Calu3 (cell line): ENCODE results near the gene HOXC6. TPM values are rescaled to one million over a fixed set of nuclear protein-coding genes. Genes with fewer than 3 reads are reported as not detected.
A peak's percentile ranks its signal among the peaks of the same experiment; 100 is the strongest.

Source experiments
- BruUV-seq: library from RNA; stranded (reverse); fragments of 400-500 nt; replicated peaks from 2 replicates; lab custom pipeline; 2021; lab: Mats Ljungman, UMichigan
- CTCF ChIA-PET: fragments of 300-600 bp; sonication (Branson Sonifier 250); formaldehyde crosslinking; loops from one replicate; lab custom pipeline; 2022; ENCODE audit warnings: antibody characterized with exemption; lab: Charles Lee
- DNase-seq: peaks from one replicate; pipeline ENCODE4 v3.0.0; 2022
- H3K27ac Mint-ChIP-seq: one replicate; pipeline ENCODE4 v1.8.0; 2022; ENCODE audit warnings: mixed read lengths; ENCODE audit not compliant: unreplicated experiment
- H3K27me3 Mint-ChIP-seq: one replicate; pipeline ENCODE4 v1.8.0; 2022; ENCODE audit warnings: mixed read lengths; ENCODE audit not compliant: unreplicated experiment
- H3K36me3 Mint-ChIP-seq: one replicate; pipeline ENCODE4 v1.8.0; 2022; ENCODE audit warnings: mild to moderate bottlenecking, moderate library complexity, mixed read lengths; ENCODE audit not compliant: insufficient read depth, unreplicated experiment
- H3K4me1 Mint-ChIP-seq: one replicate; pipeline ENCODE4 v1.8.0; 2022; ENCODE audit warnings: mild to moderate bottlenecking, low read depth, mixed read lengths; ENCODE audit not compliant: unreplicated experiment
- H3K4me3 Mint-ChIP-seq: one replicate; pipeline ENCODE4 v1.8.0; 2022; ENCODE audit warnings: mild to moderate bottlenecking, low read depth, moderate library complexity, mixed read lengths; ENCODE audit not compliant: unreplicated experiment
- H3K9me3 Mint-ChIP-seq: one replicate; pipeline ENCODE4 v1.8.0; 2022; ENCODE audit warnings: low read depth, mixed read lengths; ENCODE audit not compliant: unreplicated experiment
- intact Hi-C: fragments of 100-400 bp; cut with micrococcal nuclease; formaldehyde crosslinking; loops from one replicate; pipeline ENCODE4 v1.10.0; 2022; ENCODE audit not compliant: unreplicated experiment
- total RNA-seq: library from RNA; stranded (reverse); gene quantifications from 2 replicates; pipeline ENCODE4 v1.2.3, GENCODE V29; 2022
- TF ChIP-seq, protein P1 (sequence below): fragments of 200-600 bp; IDR thresholded peaks from one replicate; pipeline ENCODE4 v1.8.0; 2022; ENCODE audit warnings: antibody characterized with exemption; ENCODE audit not compliant: unreplicated experiment

The HOXC6 gene
- total RNA-seq, 1 experiment from 2014 or later: 1.2 TPM

DNA sequence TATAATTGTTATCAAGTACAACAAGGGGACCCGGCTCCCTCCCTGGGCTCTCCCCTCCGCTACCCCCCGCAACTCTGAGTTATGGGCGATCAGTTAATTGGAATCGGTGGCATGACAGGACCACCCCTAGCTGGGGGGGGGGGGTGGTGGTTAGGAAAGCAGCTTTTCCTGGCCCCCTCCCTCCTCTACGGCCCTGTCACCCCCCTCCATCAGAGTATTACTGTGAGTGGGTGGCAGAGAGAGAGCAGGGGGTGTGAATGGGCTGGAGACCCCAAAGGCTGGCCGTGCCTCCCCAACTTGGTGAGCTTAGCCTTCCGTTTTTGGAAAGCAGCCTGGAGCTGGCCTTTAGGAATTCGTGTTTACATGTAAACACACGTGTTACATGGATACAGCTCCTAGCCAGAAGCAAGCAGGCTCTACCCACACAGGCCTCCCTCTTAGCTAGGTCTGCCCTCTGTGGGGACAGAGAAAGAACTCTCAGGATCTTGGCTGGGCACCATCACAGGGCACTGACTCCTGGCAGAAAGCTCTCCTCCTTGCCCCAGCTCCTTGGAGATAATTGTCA is 24.3 kb downstream of the HOXC6 start:
- BruUV-seq: no TSS peak
- Mint-ChIP-seq H3K27me3 (peaks cover 98% of the 10 kb centered on the region), H3K4me3 (no peak overlapping the region), H3K4me1 (no peaks in the 10 kb centered on the region), H3K27ac (no peak overlapping the region), H3K36me3 (peaks cover 9% of the 10 kb centered on the region), H3K9me3 (no peaks in the 10 kb centered on the region)
- TF ChIP-seq, protein P1, sequence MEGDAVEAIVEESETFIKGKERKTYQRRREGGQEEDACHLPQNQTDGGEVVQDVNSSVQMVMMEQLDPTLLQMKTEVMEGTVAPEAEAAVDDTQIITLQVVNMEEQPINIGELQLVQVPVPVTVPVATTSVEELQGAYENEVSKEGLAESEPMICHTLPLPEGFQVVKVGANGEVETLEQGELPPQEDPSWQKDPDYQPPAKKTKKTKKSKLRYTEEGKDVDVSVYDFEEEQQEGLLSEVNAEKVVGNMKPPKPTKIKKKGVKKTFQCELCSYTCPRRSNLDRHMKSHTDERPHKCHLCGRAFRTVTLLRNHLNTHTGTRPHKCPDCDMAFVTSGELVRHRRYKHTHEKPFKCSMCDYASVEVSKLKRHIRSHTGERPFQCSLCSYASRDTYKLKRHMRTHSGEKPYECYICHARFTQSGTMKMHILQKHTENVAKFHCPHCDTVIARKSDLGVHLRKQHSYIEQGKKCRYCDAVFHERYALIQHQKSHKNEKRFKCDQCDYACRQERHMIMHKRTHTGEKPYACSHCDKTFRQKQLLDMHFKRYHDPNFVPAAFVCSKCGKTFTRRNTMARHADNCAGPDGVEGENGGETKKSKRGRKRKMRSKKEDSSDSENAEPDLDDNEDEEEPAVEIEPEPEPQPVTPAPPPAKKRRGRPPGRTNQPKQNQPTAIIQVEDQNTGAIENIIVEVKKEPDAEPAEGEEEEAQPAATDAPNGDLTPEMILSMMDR: no peak
- CTCF ChIA-PET: interaction anchor here (0.7 to 1.0 kb wide), 5 partner anchors 9 to 149 kb away, joined by 3 to 4 read pairs (median 3); no protein-coding TSS in a partner anchor
- intact Hi-C loops: no loop called here
- no peak for DNase-seq

DNA sequence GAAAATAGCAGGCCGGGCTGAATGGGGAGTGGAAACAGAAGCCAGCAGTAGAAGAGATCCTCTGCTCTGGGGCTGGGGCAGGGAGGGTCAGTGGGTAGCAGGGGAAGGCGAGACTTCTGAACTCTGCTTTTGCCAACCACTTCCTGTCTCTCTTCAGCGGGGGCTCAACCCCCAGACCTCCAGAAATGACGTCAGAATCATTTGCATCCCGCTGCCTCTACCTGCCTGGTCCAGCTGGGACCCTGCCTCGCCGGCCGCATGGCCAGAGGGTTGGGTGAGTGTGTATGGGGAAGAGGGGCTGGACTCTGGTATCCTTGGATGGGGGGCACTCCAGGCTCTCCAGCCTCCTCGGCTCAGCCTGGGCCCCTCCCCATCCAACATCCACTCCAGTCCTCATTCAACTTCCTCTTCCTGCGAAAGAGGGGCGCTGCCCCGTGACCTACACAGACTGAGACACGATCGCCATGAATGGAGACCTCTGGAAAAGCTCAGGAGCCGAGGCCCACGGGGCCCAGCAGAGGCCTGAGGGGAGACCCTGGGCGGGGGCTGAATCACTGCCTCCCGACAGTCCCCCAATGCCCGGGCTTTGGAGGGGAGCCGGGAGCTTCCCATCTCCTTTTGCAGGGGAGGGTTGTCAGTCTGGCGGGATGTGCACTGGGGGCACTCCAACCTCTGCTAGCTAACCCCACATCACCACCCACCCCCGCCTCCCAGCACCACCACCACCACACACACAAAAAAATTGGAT is 24.9 kb downstream of the HOXC6 start:
- H3K4me1 Mint-ChIP-seq: no peaks in the 10 kb centered on the region
- H3K9me3 Mint-ChIP-seq: no peaks in the 10 kb centered on the region
- BruUV-seq: no TSS peak
- TF ChIP-seq, protein P1: no peak
- H3K27me3 Mint-ChIP-seq: peaks cover 98% of the 10 kb centered on the region
- DNase-seq: no peak
- intact Hi-C loops: no loop called here
- H3K27ac Mint-ChIP-seq: no peak overlapping the region
- peaks cover 9% of the 10 kb centered on the region for H3K36me3 Mint-ChIP-seq
- H3K4me3 Mint-ChIP-seq: peak overlapping the region; percentile 67
- CTCF ChIA-PET: interaction anchor here (0.7 to 1.1 kb wide), 6 partner anchors 10 to 545 kb away, joined by 3 to 5 read pairs (median 4); partner anchors contain the start of gene HOXC6

DNA sequence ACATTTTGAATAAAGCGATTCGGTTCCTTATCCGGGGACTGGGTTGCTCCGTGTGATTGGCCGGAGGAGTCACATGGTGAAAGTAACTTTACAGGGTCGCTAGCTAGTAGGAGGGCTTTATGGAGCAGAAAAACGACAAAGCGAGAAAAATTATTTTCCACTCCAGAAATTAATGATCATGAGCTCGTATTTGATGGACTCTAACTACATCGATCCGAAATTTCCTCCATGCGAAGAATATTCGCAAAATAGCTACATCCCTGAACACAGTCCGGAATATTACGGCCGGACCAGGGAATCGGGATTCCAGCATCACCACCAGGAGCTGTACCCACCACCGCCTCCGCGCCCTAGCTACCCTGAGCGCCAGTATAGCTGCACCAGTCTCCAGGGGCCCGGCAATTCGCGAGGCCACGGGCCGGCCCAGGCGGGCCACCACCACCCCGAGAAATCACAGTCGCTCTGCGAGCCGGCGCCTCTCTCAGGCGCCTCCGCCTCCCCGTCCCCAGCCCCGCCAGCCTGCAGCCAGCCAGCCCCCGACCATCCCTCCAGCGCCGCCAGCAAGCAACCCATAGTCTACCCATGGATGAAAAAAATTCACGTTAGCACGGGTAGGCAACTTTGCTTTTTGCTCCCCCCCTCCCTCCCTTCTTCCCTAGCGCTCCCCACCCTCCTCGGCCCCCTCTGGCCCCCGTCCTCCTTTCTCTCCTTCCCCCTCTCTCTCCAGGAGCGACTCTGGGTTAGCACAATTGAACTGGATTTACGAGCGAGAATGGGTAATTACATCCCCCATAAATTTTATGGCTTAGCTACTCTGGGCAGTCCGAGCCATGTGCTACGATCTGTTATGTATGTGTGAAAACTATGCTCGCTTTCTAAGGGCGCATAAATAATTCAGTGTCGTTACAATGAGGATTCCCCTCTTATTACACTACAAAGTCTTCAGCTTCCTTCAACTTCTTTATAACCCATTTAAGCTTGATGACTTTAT is 25.8 kb downstream of the HOXC6 start, which contains the start of gene HOXC4:
TSS of gene HOXC4 (plus strand) at position 85 of the 991 bp plus-strand sequence. CDS start at position 173, 88 bp downstream.
- TF ChIP-seq, protein P1: no peak
- Mint-ChIP-seq H3K9me3 (no peaks in the 10 kb centered on the region), H3K27ac (no peak within 1 kb of the TSS), H3K27me3 (peaks cover 98% of the 10 kb centered on the region), H3K36me3 (peaks cover 9% of the 10 kb centered on the region), H3K4me1 (no peaks in the 10 kb centered on the region), H3K4me3 (peak within 1 kb of the TSS; percentile 67)
- DNase-seq: no peak
- CTCF ChIA-PET: interaction anchor here (0.5 to 1.1 kb wide), 4 partner anchors 13 to 546 kb away, joined by 3 to 5 read pairs (median 4); partner anchors contain the start of gene HOXC6
- no TSS peak for BruUV-seq
- intact Hi-C loops: no loop called here

DNA sequence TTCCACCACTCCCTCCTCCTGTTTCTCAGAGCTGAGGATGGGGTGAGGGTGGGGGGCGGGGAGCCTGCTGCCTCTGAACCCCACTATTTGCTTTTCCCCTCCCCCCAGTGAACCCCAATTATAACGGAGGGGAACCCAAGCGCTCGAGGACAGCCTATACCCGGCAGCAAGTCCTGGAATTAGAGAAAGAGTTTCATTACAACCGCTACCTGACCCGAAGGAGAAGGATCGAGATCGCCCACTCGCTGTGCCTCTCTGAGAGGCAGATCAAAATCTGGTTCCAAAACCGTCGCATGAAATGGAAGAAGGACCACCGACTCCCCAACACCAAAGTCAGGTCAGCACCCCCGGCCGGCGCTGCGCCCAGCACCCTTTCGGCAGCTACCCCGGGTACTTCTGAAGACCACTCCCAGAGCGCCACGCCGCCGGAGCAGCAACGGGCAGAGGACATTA is 26.5 kb downstream of the HOXC6 start:
- intact Hi-C loops: no loop called here
- CTCF ChIA-PET: interaction anchor here (0.5 to 1.1 kb wide), 3 partner anchors 12 to 87 kb away, joined by 3 to 4 read pairs (median 3); partner anchors contain the start of gene HOXC6
- no peak for DNase-seq
- TF ChIP-seq, protein P1: no peak
- H3K27ac Mint-ChIP-seq: no peak overlapping the region
- H3K4me3 Mint-ChIP-seq: peak overlapping the region; percentile 67
- no TSS peak for BruUV-seq
- no peaks in the 10 kb centered on the region for H3K9me3 Mint-ChIP-seq
- no peaks in the 10 kb centered on the region for H3K4me1 Mint-ChIP-seq
- H3K36me3 Mint-ChIP-seq: peaks cover 9% of the 10 kb centered on the region
- peaks cover 98% of the 10 kb centered on the region for H3K27me3 Mint-ChIP-seq
